ENCODE results near the gene NALCN.

GRCh38 chr13:101308247-101309013, 107.9 kb downstream of the NALCN start:
- no peak for TF ChIP-seq HDAC6 (IDR thresholded peaks at IDR 0.05; ENCODE audit: low read depth, low read length)
- no peak for TF ChIP-seq CTCF (IDR thresholded peaks at IDR 0.05; ENCODE audit: control extremely low read depth in 1 of 3, insufficient read depth in 1 of 3, low read depth in 1 of 3, low read length in 3 of 3)
- no peak for TF ChIP-seq BRCA1 (IDR thresholded peaks at IDR 0.05; ENCODE audit: low read depth, low read length)
- no peak for TF ChIP-seq BACH1 (IDR thresholded peaks at IDR 0.05; ENCODE audit: low read length)
- TF ChIP-seq CHD1 (IDR thresholded peaks at IDR 0.05; ENCODE audit: low read depth, low read length): no peak
- TF ChIP-seq RAD21 (IDR thresholded peaks at IDR 0.05 in 1 of 2, conservative IDR thresholded peaks at IDR 0.05 in 1 of 2; ENCODE audit: low read depth in 2 of 2, low read length in 2 of 2): no peak
- TF ChIP-seq CHD2 (IDR thresholded peaks at IDR 0.05; ENCODE audit: low read length): no peak
- TF ChIP-seq RFX5 (IDR thresholded peaks at IDR 0.05; ENCODE audit: borderline replicate concordance, low read depth, low read length): no peak

Data from H1 (cell line).